ENCODE measurements around the gene L3MBTL2. TPM values are rescaled to one million over a fixed set of nuclear protein-coding genes. Genes with fewer than 3 reads are reported as not detected.

Gene L3MBTL2
- total RNA-seq, 1 donor from 2014 or later = 51.9 TPM

DNA sequence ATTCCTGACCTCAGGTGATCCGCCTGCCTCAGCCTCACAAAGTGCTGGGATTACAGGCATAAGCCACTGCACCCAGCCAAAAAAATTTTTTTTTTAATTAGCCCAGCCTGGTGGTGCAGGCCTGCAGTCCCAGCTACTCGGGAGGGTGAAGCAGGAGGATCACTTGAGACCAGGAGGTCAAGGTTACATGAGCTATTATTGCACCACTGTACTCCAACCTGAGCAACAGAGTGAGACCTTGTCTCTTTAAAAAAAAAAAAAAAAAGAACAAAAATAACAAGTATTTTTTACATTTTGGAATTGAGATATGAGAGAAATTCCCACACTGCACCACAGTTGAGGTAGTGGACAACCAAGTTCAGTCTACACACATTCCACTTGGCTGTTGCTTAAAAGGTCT lies 13.6 kb upstream of the L3MBTL2 start:
- no peaks in the 10 kb centered on the region for H3K36me3 Mint-ChIP-seq (ENCODE audit: low read depth)
- intact Hi-C loops (cut with micrococcal nuclease) = no loop called here
- no peak for DNase-seq (ENCODE audit: low spot score)
- H3K4me3 Mint-ChIP-seq = no peak overlapping the region
- peaks cover under 1% of the 10 kb centered on the region for H3K4me1 Mint-ChIP-seq (ENCODE audit: low read depth)
- peaks cover 18% of the 10 kb centered on the region for H3K27me3 Mint-ChIP-seq (ENCODE audit: insufficient read depth)
- H3K9me3 Mint-ChIP-seq = no peaks in the 10 kb centered on the region
- H3K27ac Mint-ChIP-seq = no peak overlapping the region

- intact Hi-C loops (cut with micrococcal nuclease) = no loop called here
- Mint-ChIP-seq H3K9me3 (no peaks in the 10 kb centered on the region), H3K4me1 (ENCODE audit: low read depth) (peaks cover 14% of the 10 kb centered on the region), H3K27ac (no peak overlapping the region), H3K4me3 (no peak overlapping the region), H3K27me3 (ENCODE audit: insufficient read depth) (peaks cover 21% of the 10 kb centered on the region), H3K36me3 (ENCODE audit: low read depth) (no peaks in the 10 kb centered on the region)
- no peak for DNase-seq (ENCODE audit: low spot score)
Measured at GRCh38 chr22:41193829-41194228, 11.3 kb upstream of the L3MBTL2 start.

GRCh38 chr22:41197038-41197972 lies 7.8 kb upstream of the L3MBTL2 start:
- peaks cover 14% of the 10 kb centered on the region for H3K4me1 Mint-ChIP-seq (ENCODE audit: low read depth)
- H3K4me3 Mint-ChIP-seq = peak overlapping the region; percentile 88
- peak; percentile 78 for DNase-seq (ENCODE audit: low spot score)
- peaks cover 35% of the 10 kb centered on the region for H3K27me3 Mint-ChIP-seq (ENCODE audit: insufficient read depth)
- no peaks in the 10 kb centered on the region for H3K36me3 Mint-ChIP-seq (ENCODE audit: low read depth)
- H3K27ac Mint-ChIP-seq = no peak overlapping the region
- no peaks in the 10 kb centered on the region for H3K9me3 Mint-ChIP-seq
- intact Hi-C loops (cut with micrococcal nuclease) = loop anchor here (1.0 to 2.0 kb wide), 3 partner anchors 8 to 87 kb away; partner anchors contain the start of gene L3MBTL2

DNA sequence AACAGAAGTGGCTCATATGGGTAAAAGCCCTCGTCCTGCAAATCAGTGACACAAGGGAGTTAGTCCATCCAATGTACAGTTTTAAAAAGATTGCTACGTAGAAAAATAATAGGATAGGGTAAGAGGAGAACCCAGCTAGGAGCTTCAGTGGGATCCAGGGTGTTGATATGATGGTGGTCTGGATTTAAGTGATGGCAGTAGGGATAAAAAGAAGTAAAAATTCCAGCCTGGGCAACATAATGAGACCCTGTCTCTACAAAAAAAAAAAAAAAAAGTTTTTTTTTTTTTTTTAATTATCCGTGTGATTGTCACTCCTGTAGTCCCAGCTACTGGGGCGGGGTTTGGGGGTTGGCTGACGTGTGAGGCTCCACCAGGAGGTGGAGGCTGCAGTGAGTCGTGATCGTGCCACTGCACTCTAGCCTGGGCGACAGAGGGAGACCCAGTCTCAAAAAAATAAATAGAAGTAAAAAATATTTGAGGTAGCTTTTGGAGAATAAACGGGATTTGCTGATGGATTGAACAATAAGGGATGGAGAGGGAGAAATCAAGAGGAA lies 7.0 kb upstream of the L3MBTL2 start:
- Mint-ChIP-seq H3K27me3 (ENCODE audit: insufficient read depth) (peaks cover 32% of the 10 kb centered on the region), H3K27ac (no peak overlapping the region), H3K36me3 (ENCODE audit: low read depth) (no peaks in the 10 kb centered on the region), H3K9me3 (no peaks in the 10 kb centered on the region), H3K4me3 (peak overlapping the region; percentile 88), H3K4me1 (ENCODE audit: low read depth) (peaks cover 14% of the 10 kb centered on the region)
- DNase-seq (ENCODE audit: low spot score) = peak; percentile 48
- intact Hi-C loops (cut with micrococcal nuclease) = no loop called here

DNA sequence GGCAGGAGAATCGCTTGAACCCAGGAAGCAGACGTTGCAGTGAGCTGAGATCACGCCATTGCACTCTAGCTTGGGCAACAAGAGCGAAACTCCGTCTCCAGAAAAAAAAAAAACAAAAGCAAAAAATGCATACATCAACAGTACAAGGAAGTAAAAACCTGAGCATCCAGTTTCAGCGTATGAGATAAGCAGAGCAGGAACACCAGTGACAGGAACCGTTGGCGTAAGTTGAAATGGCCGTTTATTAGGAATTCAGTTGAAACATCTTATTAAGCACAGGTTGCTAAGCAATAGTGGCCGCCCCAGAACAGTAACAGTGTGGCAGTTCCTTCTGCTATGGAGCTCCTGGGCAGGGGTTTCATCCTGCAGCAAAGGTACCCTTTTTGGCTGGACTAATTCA lies 4.0 kb upstream of the L3MBTL2 start:
- H3K27ac Mint-ChIP-seq = no peak overlapping the region
- intact Hi-C loops (cut with micrococcal nuclease) = no loop called here
- no peak overlapping the region for H3K4me3 Mint-ChIP-seq
- peaks cover 21% of the 10 kb centered on the region for H3K4me1 Mint-ChIP-seq (ENCODE audit: low read depth)
- H3K27me3 Mint-ChIP-seq (ENCODE audit: insufficient read depth) = peaks cover 23% of the 10 kb centered on the region
- H3K36me3 Mint-ChIP-seq (ENCODE audit: low read depth) = peaks cover 3% of the 10 kb centered on the region
- DNase-seq (ENCODE audit: low spot score) = no peak
- no peaks in the 10 kb centered on the region for H3K9me3 Mint-ChIP-seq

DNA sequence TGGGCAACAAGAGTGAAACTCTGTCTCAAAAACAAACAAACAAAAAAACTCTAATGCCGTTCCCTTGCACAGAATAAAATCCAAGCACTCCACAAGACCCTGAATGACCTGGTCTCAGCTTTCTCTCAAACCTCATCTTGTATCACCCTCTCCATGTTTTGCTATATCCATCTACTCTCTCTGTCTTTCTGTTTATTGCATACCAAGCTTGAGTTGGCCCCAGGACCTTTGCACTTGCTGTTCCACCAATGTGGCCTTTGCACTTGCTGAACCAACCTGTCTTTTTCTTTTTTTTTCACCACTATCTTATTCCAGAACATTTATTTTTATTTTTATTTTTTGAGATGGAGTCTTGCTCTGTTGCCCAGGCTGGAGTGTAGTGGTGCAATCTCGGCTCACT lies 2.0 kb upstream of the L3MBTL2 start:
- no peak for DNase-seq (ENCODE audit: low spot score)
- intact Hi-C loops (cut with micrococcal nuclease) = no loop called here
- Mint-ChIP-seq H3K4me1 (ENCODE audit: low read depth) (peaks cover 21% of the 10 kb centered on the region), H3K27me3 (ENCODE audit: insufficient read depth) (peaks cover 23% of the 10 kb centered on the region), H3K36me3 (ENCODE audit: low read depth) (peaks cover 5% of the 10 kb centered on the region), H3K4me3 (no peak overlapping the region), H3K27ac (no peak overlapping the region), H3K9me3 (no peaks in the 10 kb centered on the region)

- Mint-ChIP-seq H3K36me3 (ENCODE audit: low read depth) (peaks cover 9% of the 10 kb centered on the region), H3K9me3 (no peaks in the 10 kb centered on the region), H3K27ac (no peak overlapping the region), H3K4me3 (peak overlapping the region; percentile 25), H3K4me1 (ENCODE audit: low read depth) (peaks cover 21% of the 10 kb centered on the region), H3K27me3 (ENCODE audit: insufficient read depth) (peaks cover 20% of the 10 kb centered on the region)
- no peak for DNase-seq (ENCODE audit: low spot score)
- intact Hi-C loops (cut with micrococcal nuclease) = loop anchor here (2.0 kb wide), 2 partner anchors 265 to 347 kb away; partner anchors contain the start of genes ACO2, PHF5A, ST13 and XPNPEP3
Measured at GRCh38 chr22:41204066-41204465, 1.0 kb upstream of the L3MBTL2 start.

DNA sequence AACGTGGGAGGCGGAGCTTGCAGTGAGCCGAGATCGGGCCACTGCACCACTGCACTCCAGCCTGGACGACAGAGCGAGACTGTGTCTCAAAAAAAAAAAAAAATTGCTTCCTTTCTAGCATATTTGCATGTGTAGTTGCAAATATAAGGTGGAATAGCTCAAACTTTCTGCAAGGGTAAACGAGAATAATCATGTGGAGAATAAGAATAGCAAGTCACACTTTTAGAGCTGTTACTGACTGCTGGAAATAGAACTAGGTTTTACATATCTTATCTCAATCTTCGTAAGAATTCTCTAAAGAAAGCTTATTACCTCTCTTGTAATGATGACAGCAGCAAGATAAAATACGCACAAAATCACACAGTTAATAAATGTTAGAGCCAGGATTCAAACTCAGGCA lies 1.6 kb downstream of the L3MBTL2 start:
- Mint-ChIP-seq H3K9me3 (no peaks in the 10 kb centered on the region), H3K27me3 (ENCODE audit: insufficient read depth) (peaks cover 6% of the 10 kb centered on the region), H3K36me3 (ENCODE audit: low read depth) (peaks cover 20% of the 10 kb centered on the region), H3K4me3 (peak overlapping the region; percentile 49), H3K27ac (no peak overlapping the region), H3K4me1 (ENCODE audit: low read depth) (peaks cover 21% of the 10 kb centered on the region)
- intact Hi-C loops (cut with micrococcal nuclease) = loop anchor here (5.0 kb wide), 1 partner anchor 1029 kb away; the partner anchor contains the start of gene TNRC6B
- no peak for DNase-seq (ENCODE audit: low spot score)

- H3K4me1 Mint-ChIP-seq (ENCODE audit: low read depth) = peaks cover 28% of the 10 kb centered on the region
- no peaks in the 10 kb centered on the region for H3K9me3 Mint-ChIP-seq
- peaks cover 41% of the 10 kb centered on the region for H3K36me3 Mint-ChIP-seq (ENCODE audit: low read depth)
- H3K27me3 Mint-ChIP-seq (ENCODE audit: insufficient read depth) = no peaks in the 10 kb centered on the region
- no peak for DNase-seq (ENCODE audit: low spot score)
- intact Hi-C loops (cut with micrococcal nuclease) = no loop called here
- H3K27ac Mint-ChIP-seq = peak overlapping the region; percentile 58
- no peak overlapping the region for H3K4me3 Mint-ChIP-seq
Measured at GRCh38 chr22:41215409-41215808, 10.3 kb downstream of the L3MBTL2 start.

GRCh38 chr22:41215926-41216325 lies 10.8 kb downstream of the L3MBTL2 start:
- Mint-ChIP-seq H3K27me3 (ENCODE audit: insufficient read depth) (no peaks in the 10 kb centered on the region), H3K36me3 (ENCODE audit: low read depth) (peaks cover 37% of the 10 kb centered on the region), H3K27ac (peak overlapping the region; percentile 58), H3K4me1 (ENCODE audit: low read depth) (peaks cover 28% of the 10 kb centered on the region), H3K4me3 (peak overlapping the region; percentile 65), H3K9me3 (no peaks in the 10 kb centered on the region)
- intact Hi-C loops (cut with micrococcal nuclease) = loop anchor here (2.0 kb wide), 1 partner anchor 19 kb away; no protein-coding TSS in a partner anchor
- no peak for DNase-seq (ENCODE audit: low spot score)

DNA sequence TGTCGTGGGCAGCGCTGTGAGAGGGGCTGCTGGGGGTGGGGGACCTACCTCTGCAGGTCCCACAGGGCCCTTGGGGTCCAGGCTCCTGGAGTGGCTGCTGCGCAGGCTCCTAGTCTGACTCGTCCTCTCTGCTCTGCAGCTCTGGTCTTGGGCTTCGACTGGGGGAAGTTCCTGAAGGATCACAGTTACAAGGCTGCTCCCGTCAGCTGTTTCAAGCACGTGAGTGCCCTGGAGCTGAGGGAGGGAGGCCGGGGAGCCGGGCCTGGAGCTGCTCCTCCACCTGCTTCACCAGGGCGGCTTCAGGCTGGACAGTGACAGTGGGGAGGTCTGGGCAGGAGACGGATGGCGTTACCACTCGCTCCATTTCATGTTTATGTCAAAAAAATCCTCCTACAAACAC lies 11.9 kb downstream of the L3MBTL2 start:
- H3K4me3 Mint-ChIP-seq = peak overlapping the region; percentile 65
- H3K4me1 Mint-ChIP-seq (ENCODE audit: low read depth) = peaks cover 28% of the 10 kb centered on the region
- intact Hi-C loops (cut with micrococcal nuclease) = loop anchor here (1.0 to 2.0 kb wide), 2 partner anchors 12 to 20 kb away; partner anchors contain the start of gene L3MBTL2
- no peaks in the 10 kb centered on the region for H3K27me3 Mint-ChIP-seq (ENCODE audit: insufficient read depth)
- H3K27ac Mint-ChIP-seq = peak overlapping the region; percentile 75
- H3K36me3 Mint-ChIP-seq (ENCODE audit: low read depth) = peaks cover 42% of the 10 kb centered on the region
- DNase-seq (ENCODE audit: low spot score) = no peak
- no peaks in the 10 kb centered on the region for H3K9me3 Mint-ChIP-seq

DNA sequence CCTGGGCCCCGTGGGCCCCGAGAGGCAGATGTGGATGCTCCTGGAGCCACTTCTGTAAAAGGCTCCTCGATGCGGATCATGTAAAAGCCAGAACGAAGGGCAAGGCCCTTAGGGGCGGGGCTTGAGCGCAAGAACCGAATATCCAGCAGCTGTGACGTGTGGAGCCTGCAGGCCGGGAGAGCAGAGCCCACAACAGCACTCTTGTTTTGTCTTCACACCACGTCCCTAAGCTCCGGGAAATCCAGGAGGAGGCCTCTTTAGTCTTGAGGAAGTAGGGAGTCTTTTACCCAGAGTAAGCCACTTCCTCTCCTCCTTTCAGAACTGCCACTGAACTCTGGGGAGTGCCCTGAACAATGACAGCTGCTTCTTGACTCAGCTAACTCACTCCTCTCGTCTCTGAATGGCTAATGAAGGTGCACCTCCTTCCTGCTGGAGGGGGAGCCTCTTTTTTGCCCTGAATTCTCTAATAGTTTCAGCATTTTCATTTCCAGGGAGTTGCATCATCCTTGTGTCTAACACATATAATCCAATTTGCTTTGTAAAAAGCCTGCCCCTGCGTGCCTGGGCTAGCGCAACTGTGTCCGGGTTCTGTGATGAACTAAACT lies 12.5 kb downstream of the L3MBTL2 start:
- Mint-ChIP-seq H3K4me1 (ENCODE audit: low read depth) (peaks cover 28% of the 10 kb centered on the region), H3K4me3 (peak overlapping the region; percentile 59), H3K27ac (peak overlapping the region; percentile 75), H3K27me3 (ENCODE audit: insufficient read depth) (no peaks in the 10 kb centered on the region), H3K9me3 (no peaks in the 10 kb centered on the region), H3K36me3 (ENCODE audit: low read depth) (peaks cover 41% of the 10 kb centered on the region)
- peak; percentile 44 for DNase-seq (ENCODE audit: low spot score)
- intact Hi-C loops (cut with micrococcal nuclease) = loop anchor here (1.0 to 2.0 kb wide), 2 partner anchors 12 to 21 kb away; partner anchors contain the start of gene L3MBTL2

Data from activated T-helper 1 cell treated with anti-CD3 and anti-CD28 coated beads, Interleukin-12 subunit alpha, Interleukin-12 subunit beta, Interleukin-2, Interleukin-4 antibody, amounts not matched to agents 30 ng/mL and 10 ng/mL and 1 ng/mL, durations not matched to agents 14 hours and 24 hours and 36 hours (primary cell).